Prostate gland (tissue), 2 donors: Measurements from ENCODE around the gene TRRAP.

Experiments used
- POLR2A ChIP-seq: fragments of 450-650 bp; IDR thresholded peaks from one replicate; pipeline ENCODE4 v1.6.1; 2016; ENCODE audit warnings: antibody characterized with exemption, mild to moderate bottlenecking
- TF ChIP-seq, protein P1 (sequence below), 4 experiments: fragments of 200-600 bp in 2 of 4; fragments of 450-650 bp in 2 of 4; sonication (generic) in 2 of 4; IDR thresholded peaks; 1 replicate in 3 of 4; 2 replicates in 1 of 4; pipeline ENCODE4 v1.5.1; 2016 to 2019; ENCODE audit warnings: antibody characterized with exemption in 4 of 4, mild to moderate bottlenecking in 2 of 4, moderate library complexity in 2 of 4

DNA sequence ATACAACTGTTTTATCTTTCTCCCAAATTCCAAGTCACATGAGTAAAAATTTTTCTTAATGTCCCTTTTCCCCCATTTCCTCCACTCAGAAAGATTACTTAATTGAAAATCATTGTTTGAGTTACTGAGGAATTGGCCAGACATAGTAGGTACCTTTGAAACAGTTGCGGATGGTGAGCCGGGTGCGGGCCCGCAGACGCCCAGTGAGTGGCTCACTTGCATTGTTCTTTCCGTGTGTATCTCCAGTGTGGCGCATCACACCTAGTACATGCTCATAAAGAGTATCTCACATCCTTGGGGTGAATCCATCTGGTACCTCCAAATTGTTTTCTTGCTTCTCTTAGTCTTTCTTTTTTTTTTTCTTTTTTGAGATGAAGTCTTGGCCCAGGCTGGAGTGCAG is 14.3 kb downstream of the TRRAP start:
- TF ChIP-seq, protein P1, sequence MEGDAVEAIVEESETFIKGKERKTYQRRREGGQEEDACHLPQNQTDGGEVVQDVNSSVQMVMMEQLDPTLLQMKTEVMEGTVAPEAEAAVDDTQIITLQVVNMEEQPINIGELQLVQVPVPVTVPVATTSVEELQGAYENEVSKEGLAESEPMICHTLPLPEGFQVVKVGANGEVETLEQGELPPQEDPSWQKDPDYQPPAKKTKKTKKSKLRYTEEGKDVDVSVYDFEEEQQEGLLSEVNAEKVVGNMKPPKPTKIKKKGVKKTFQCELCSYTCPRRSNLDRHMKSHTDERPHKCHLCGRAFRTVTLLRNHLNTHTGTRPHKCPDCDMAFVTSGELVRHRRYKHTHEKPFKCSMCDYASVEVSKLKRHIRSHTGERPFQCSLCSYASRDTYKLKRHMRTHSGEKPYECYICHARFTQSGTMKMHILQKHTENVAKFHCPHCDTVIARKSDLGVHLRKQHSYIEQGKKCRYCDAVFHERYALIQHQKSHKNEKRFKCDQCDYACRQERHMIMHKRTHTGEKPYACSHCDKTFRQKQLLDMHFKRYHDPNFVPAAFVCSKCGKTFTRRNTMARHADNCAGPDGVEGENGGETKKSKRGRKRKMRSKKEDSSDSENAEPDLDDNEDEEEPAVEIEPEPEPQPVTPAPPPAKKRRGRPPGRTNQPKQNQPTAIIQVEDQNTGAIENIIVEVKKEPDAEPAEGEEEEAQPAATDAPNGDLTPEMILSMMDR (IDR thresholded peaks at IDR 0.05), result no peak
- no peak for TF ChIP-seq POLR2A
